Karpas-422 (cell line): Measurements from ENCODE around the gene TAOK1. TPM values are rescaled to one million over a fixed set of nuclear protein-coding genes. Genes with fewer than 3 reads are reported as not detected.

Source experiments
- DNase-seq: peaks from one replicate; pipeline ENCODE4 v3.0.0-alpha.2; 2015
- H2AFZ ChIP-seq: fragments of 200-600 bp; sonication (generic); 2 replicates; pipeline ENCODE4 v1.6.1; 2014; ENCODE audit warnings: antibody characterized with exemption, low read length, mixed read lengths
- H3K27ac ChIP-seq: fragments of 200-600 bp; sonication (generic); 2 replicates; pipeline ENCODE4 v1.5.1; 2014; ENCODE audit warnings: mild to moderate bottlenecking, low read length, moderate library complexity
- H3K27me3 ChIP-seq: fragments of 200-600 bp; sonication (generic); 2 replicates; pipeline ENCODE4 v1.6.1; 2014; ENCODE audit warnings: low read length, mixed read lengths
- H3K36me3 ChIP-seq: fragments of 200-600 bp; sonication (generic); 2 replicates; pipeline ENCODE4 v1.6.1; 2014; ENCODE audit warnings: low read length, mixed read lengths; ENCODE audit not compliant: insufficient read depth
- H3K4me1 ChIP-seq: fragments of 200-600 bp; sonication (generic); 2 replicates; pipeline ENCODE4 v1.6.1; 2014; ENCODE audit warnings: mild to moderate bottlenecking, low read length, mixed read lengths
- H3K4me2 ChIP-seq: fragments of 200-600 bp; sonication (generic); 2 replicates; pipeline ENCODE4 v1.6.1; 2014; ENCODE audit warnings: low read length, low read depth, mild to moderate bottlenecking; ENCODE audit not compliant: poor library complexity, severe bottlenecking
- H3K4me3 ChIP-seq: fragments of 200-600 bp; sonication (generic); 2 replicates; pipeline ENCODE4 v1.5.1; 2014; ENCODE audit warnings: mild to moderate bottlenecking, antibody characterized with exemption, low read length, mixed read lengths
- H3K79me2 ChIP-seq: fragments of 200-600 bp; sonication (generic); 2 replicates; pipeline ENCODE4 v1.6.1; 2014; ENCODE audit warnings: mild to moderate bottlenecking, low read length, mixed read lengths
- H3K9ac ChIP-seq: fragments of 200-600 bp; sonication (generic); 2 replicates; pipeline ENCODE4 v1.6.0; 2014; ENCODE audit warnings: low read length
- H3K9me2 ChIP-seq: fragments of 200-600 bp; sonication (generic), shearing (Covaris generic); replicated peaks from 2 replicates; pipeline ENCODE4 v1.6.0; 2014; ENCODE audit warnings: mild to moderate bottlenecking, low read length, moderate library complexity; ENCODE audit not compliant: insufficient read depth
- H3K9me3 ChIP-seq: fragments of 300-700, 200-600 bp; sonication (generic); 2 replicates; pipeline ENCODE4 v1.6.1; 2014; ENCODE audit warnings: low read length, mixed read lengths
- H4K20me1 ChIP-seq: fragments of 200-600 bp; sonication (generic); 2 replicates; pipeline ENCODE4 v1.6.1; 2014; ENCODE audit warnings: mild to moderate bottlenecking, antibody characterized with exemption, low read length, low read depth; ENCODE audit not compliant: insufficient read depth
- total RNA-seq: library from RNA; depleted of rRNA; stranded (reverse); fragments of >200 nt; shearing (Covaris generic); gene quantifications from 2 replicates; pipeline ENCODE4 v1.2.3, GENCODE V29; 2014; ENCODE audit warnings: low replicate concordance

TAOK1 gene
- total RNA-seq, 1 experiment from 2014 or later: 39.6 TPM

GRCh38 chr17:29572691-29573557, 182.8 kb downstream of the TAOK1 start:
- H3K79me2 ChIP-seq: peaks cover 8% of the 10 kb centered on the region; the same call in 1 of the 2 replicates
- no peaks in the 10 kb centered on the region for H3K27me3 ChIP-seq
- no peaks in the 10 kb centered on the region for H4K20me1 ChIP-seq
- H3K36me3 ChIP-seq: peaks cover 5% of the 10 kb centered on the region; the same call in 1 of the 2 replicates
- no peak overlapping the region for H2AFZ ChIP-seq
- H3K4me2 ChIP-seq: no peak overlapping the region
- DNase-seq: no peak
- no peak overlapping the region for H3K27ac ChIP-seq
- peaks cover 9% of the 10 kb centered on the region for H3K4me1 ChIP-seq
- no peaks in the 10 kb centered on the region for H3K9me2 ChIP-seq
- no peak overlapping the region for H3K4me3 ChIP-seq
- no peaks in the 10 kb centered on the region for H3K9me3 ChIP-seq
- H3K9ac ChIP-seq: no peak overlapping the region

GRCh38 chr17:29573558-29573869, 183.4 kb downstream of the TAOK1 start:
- no peak for DNase-seq
- Histone ChIP-seq H3K4me1 (peaks cover 9% of the 10 kb centered on the region), H3K27me3 (no peaks in the 10 kb centered on the region), H3K9me2 (no peaks in the 10 kb centered on the region), H3K27ac (no peak overlapping the region), H3K36me3 (peaks cover 8% of the 10 kb centered on the region; the same call in 1 of the 2 replicates), H3K9me3 (no peaks in the 10 kb centered on the region), H4K20me1 (no peaks in the 10 kb centered on the region), H3K79me2 (peaks cover 8% of the 10 kb centered on the region; the same call in 1 of the 2 replicates), H3K4me2 (no peak overlapping the region), H3K4me3 (no peak overlapping the region), H2AFZ (no peak overlapping the region), H3K9ac (no peak overlapping the region)

- H3K27me3 ChIP-seq: no peaks in the 10 kb centered on the region
- H3K4me1 ChIP-seq: peaks cover 6% of the 10 kb centered on the region
- H3K9ac ChIP-seq: no peak overlapping the region
- no peak overlapping the region for H2AFZ ChIP-seq
- H3K79me2 ChIP-seq: peaks cover 4% of the 10 kb centered on the region; the same call in 1 of the 2 replicates
- H3K27ac ChIP-seq: no peak overlapping the region
- DNase-seq: no peak
- no peak overlapping the region for H3K4me2 ChIP-seq
- H3K4me3 ChIP-seq: no peak overlapping the region
- H3K36me3 ChIP-seq: peaks cover 8% of the 10 kb centered on the region; the same call in 1 of the 2 replicates
- no peaks in the 10 kb centered on the region for H3K9me3 ChIP-seq
- no peaks in the 10 kb centered on the region for H3K9me2 ChIP-seq
- H4K20me1 ChIP-seq: no peaks in the 10 kb centered on the region
Observed at GRCh38 chr17:29573871-29574731, 183.9 kb downstream of the TAOK1 start.

GRCh38 chr17:29574732-29575510, 184.8 kb downstream of the TAOK1 start:
- H2AFZ ChIP-seq: no peak overlapping the region
- H4K20me1 ChIP-seq: no peaks in the 10 kb centered on the region
- no peaks in the 10 kb centered on the region for H3K9me3 ChIP-seq
- peaks cover 8% of the 10 kb centered on the region; the same call in 1 of the 2 replicates for H3K36me3 ChIP-seq
- no peaks in the 10 kb centered on the region for H3K9me2 ChIP-seq
- no peak overlapping the region for H3K9ac ChIP-seq
- H3K27ac ChIP-seq: no peak overlapping the region
- DNase-seq: no peak
- H3K27me3 ChIP-seq: no peaks in the 10 kb centered on the region
- H3K4me1 ChIP-seq: no peaks in the 10 kb centered on the region
- H3K4me3 ChIP-seq: no peak overlapping the region
- peaks cover 4% of the 10 kb centered on the region; the same call in 1 of the 2 replicates for H3K79me2 ChIP-seq
- H3K4me2 ChIP-seq: no peak overlapping the region

GRCh38 chr17:29575511-29576213, 185.5 kb downstream of the TAOK1 start:
- H3K9me2 ChIP-seq: no peaks in the 10 kb centered on the region
- no peak overlapping the region for H2AFZ ChIP-seq
- H3K36me3 ChIP-seq: peaks cover 8% of the 10 kb centered on the region; the same call in 1 of the 2 replicates
- peaks cover 3% of the 10 kb centered on the region for H3K4me1 ChIP-seq
- no peak overlapping the region for H3K27ac ChIP-seq
- H3K79me2 ChIP-seq: peaks cover 5% of the 10 kb centered on the region; the same call in 1 of the 2 replicates
- H3K27me3 ChIP-seq: no peaks in the 10 kb centered on the region
- no peak for DNase-seq
- H4K20me1 ChIP-seq: no peaks in the 10 kb centered on the region
- no peak overlapping the region for H3K4me2 ChIP-seq
- H3K9me3 ChIP-seq: no peaks in the 10 kb centered on the region
- H3K9ac ChIP-seq: no peak overlapping the region
- no peak overlapping the region for H3K4me3 ChIP-seq

DNA sequence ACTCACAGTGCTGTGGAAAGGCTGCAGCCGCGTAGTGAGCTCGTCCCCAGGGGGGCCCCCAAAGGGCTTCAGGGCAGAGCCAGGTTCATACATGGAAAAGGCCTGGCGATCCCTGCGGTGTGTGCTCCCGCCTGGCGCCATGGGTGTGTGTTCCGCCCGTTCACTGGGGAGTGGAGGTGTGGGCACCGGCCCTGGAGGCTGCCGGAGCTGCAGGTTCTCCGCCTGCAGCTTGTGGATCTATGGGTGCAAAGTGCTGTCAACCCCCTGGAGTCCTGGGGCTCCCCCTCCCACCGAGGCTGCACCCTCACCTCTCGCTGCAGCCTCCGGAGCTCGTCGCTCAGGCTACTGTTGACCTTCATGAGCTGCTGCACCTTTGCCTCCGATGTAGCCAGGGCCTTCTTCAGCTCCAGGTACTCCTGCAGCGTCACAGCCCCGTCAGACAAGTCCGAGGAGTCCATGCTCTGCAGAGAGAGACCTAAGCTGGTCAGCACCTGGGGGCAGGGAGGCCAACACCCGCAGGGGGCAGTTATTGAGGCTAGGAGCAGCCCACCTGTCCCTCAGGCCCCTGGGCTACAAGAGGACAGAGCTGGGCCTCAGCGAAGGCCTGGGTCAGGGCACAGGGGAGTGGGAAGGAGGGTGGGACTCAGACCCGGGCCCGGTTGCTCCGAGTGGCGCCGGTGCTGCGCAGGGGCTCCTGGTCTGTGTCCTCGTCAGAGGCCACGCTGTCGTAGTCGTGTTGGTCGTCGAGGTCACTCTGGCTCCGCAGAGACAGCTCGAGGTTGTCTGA, 186.2 kb downstream of the TAOK1 start:
- Histone ChIP-seq H3K9me3 (no peaks in the 10 kb centered on the region), H3K4me2 (no peak overlapping the region), H3K4me1 (peaks cover 10% of the 10 kb centered on the region), H3K4me3 (no peak overlapping the region), H4K20me1 (no peaks in the 10 kb centered on the region), H3K79me2 (peaks cover 5% of the 10 kb centered on the region; the same call in 1 of the 2 replicates), H3K36me3 (peaks cover 14% of the 10 kb centered on the region; the same call in 1 of the 2 replicates), H3K9ac (no peak overlapping the region), H3K9me2 (no peaks in the 10 kb centered on the region), H2AFZ (no peak overlapping the region), H3K27ac (no peak overlapping the region), H3K27me3 (no peaks in the 10 kb centered on the region)
- no peak for DNase-seq

GRCh38 chr17:29577001-29577370, 186.8 kb downstream of the TAOK1 start:
- no peak for DNase-seq
- Histone ChIP-seq H3K9me2 (no peaks in the 10 kb centered on the region), H3K4me3 (no peak overlapping the region), H3K9ac (no peak overlapping the region), H3K27ac (no peak overlapping the region), H3K4me1 (peaks cover 14% of the 10 kb centered on the region), H2AFZ (no peak overlapping the region), H3K4me2 (no peak overlapping the region), H3K36me3 (peaks cover 15% of the 10 kb centered on the region), H3K9me3 (no peaks in the 10 kb centered on the region), H3K79me2 (peaks cover 5% of the 10 kb centered on the region; the same call in 1 of the 2 replicates), H3K27me3 (no peaks in the 10 kb centered on the region), H4K20me1 (no peaks in the 10 kb centered on the region)
